T-helper 2 cell (primary cell): ENCODE data around the gene TANC2.

Source experiments
- DNase-seq, 5 experiments: peaks; one replicate each; pipeline versions ENCODE4 v3.0.0 to v3.0.0-alpha.2; 2012 to 2022
- total RNA-seq, 2 donors: gene quantifications; one replicate each; lab custom pipeline; 2026; lab: John Stamatoyannopoulos, UW

TANC2 gene
- 16.2 to 20.0 reads per million in 2 donors for total RNA-seq

GRCh38 chr17:62965686-62966425, at the start of gene TANC2:
TSS of gene TANC2 (plus strand) at chr17:62966235. CDS start at chr17:63009560, 43,325 bp downstream.
- DNase-seq, result peak; percentile 50 to 92 (median 75)

GRCh38 chr17:62916684-62917571, 49.1 kb upstream of the TANC2 start:
- DNase-seq, result no peak

- DNase-seq, result no peak
Observed at GRCh38 chr17:62919388-62919787, 46.6 kb upstream of the TANC2 start.

GRCh38 chr17:62920300-62920699, 45.7 kb upstream of the TANC2 start:
- no peak for DNase-seq

- no peak for DNase-seq
Observed at GRCh38 chr17:62921817-62922216, 44.2 kb upstream of the TANC2 start.

GRCh38 chr17:62923258-62924150, 42.5 kb upstream of the TANC2 start:
- DNase-seq, result no peak

GRCh38 chr17:62925267-62925836, 40.7 kb upstream of the TANC2 start:
- DNase-seq, result no peak

GRCh38 chr17:62927083-62927482, 39.0 kb upstream of the TANC2 start:
- no peak for DNase-seq

- no peak for DNase-seq
Observed at GRCh38 chr17:62929320-62929719, 36.7 kb upstream of the TANC2 start.

- DNase-seq, result no peak
Observed at GRCh38 chr17:62931101-62931500, 34.9 kb upstream of the TANC2 start.

- DNase-seq, result no peak
Observed at GRCh38 chr17:62933501-62934385, 32.3 kb upstream of the TANC2 start.

GRCh38 chr17:62935098-62935497, 30.9 kb upstream of the TANC2 start:
- DNase-seq, result no peak

- no peak for DNase-seq
Observed at GRCh38 chr17:62935523-62935922, 30.5 kb upstream of the TANC2 start.

GRCh38 chr17:62937606-62938005, 28.4 kb upstream of the TANC2 start:
- no peak for DNase-seq

- DNase-seq, result no peak
Observed at GRCh38 chr17:62941358-62941991, 24.6 kb upstream of the TANC2 start.

GRCh38 chr17:62948370-62948769, 17.7 kb upstream of the TANC2 start:
- DNase-seq, result no peak

- DNase-seq, result no peak
Observed at GRCh38 chr17:62949036-62949435, 17.0 kb upstream of the TANC2 start.

- DNase-seq, result no peak
Observed at GRCh38 chr17:62950067-62950466, 16.0 kb upstream of the TANC2 start.

- DNase-seq, result no peak
Observed at GRCh38 chr17:62955841-62956352, 10.1 kb upstream of the TANC2 start.

GRCh38 chr17:62963296-62963695, 2.7 kb upstream of the TANC2 start:
- DNase-seq, result no peak

- DNase-seq, result no peak
Observed at GRCh38 chr17:62964506-62964905, 1.5 kb upstream of the TANC2 start.
